OCI-LY1 (cell line): ENCODE measurements around the gene MOK.

ENCODE experiments used
- H2AFZ ChIP-seq: fragments of 200-600 bp; sonication (generic), shearing (Covaris generic); 2 replicates; pipeline ENCODE4 v1.6.0; 2014; ENCODE audit warnings: antibody characterized with exemption, mild to moderate bottlenecking, low read length
- H3F3A ChIP-seq: fragments of 200-600 bp; sonication (generic), shearing (Covaris generic); 2 replicates; pipeline ENCODE4 v1.6.0; 2014; ENCODE audit warnings: mild to moderate bottlenecking, antibody characterized with exemption, low read length, moderate library complexity; ENCODE audit not compliant: insufficient read depth
- H3K27ac ChIP-seq: fragments of 200-600 bp; sonication (generic); 2 replicates; pipeline ENCODE4 v1.5.1; 2014; ENCODE audit warnings: low read length, mixed run types, mild to moderate bottlenecking, low read depth; ENCODE audit not compliant: poor library complexity, severe bottlenecking
- H3K27me3 ChIP-seq: fragments of 200-600 bp; sonication (generic); 2 replicates; pipeline ENCODE4 v1.6.0; 2014; ENCODE audit warnings: antibody characterized with exemption, mild to moderate bottlenecking, low read length, moderate library complexity; ENCODE audit not compliant: insufficient read depth
- H3K36me3 ChIP-seq: fragments of 200-600 bp; sonication (generic); 2 replicates; pipeline ENCODE4 v1.6.1; 2014; ENCODE audit warnings: mild to moderate bottlenecking, antibody characterized with exemption, low read length, moderate library complexity, mixed read lengths; ENCODE audit not compliant: insufficient read depth
- H3K4me1 ChIP-seq: fragments of 200-600 bp; sonication (generic); 2 replicates; pipeline ENCODE4 v1.5.1; 2014; ENCODE audit warnings: mild to moderate bottlenecking, low read length, moderate library complexity; ENCODE audit not compliant: insufficient read depth, severe bottlenecking
- H3K4me2 ChIP-seq: fragments of 200-600 bp; sonication (generic), shearing (Covaris generic); 2 replicates; pipeline ENCODE4 v1.6.1; 2014; ENCODE audit warnings: low read length
- H3K4me3 ChIP-seq: fragments of 200-600 bp; sonication (generic); 2 replicates; pipeline ENCODE4 v1.5.1; 2014; ENCODE audit warnings: low read length, low read depth, mild to moderate bottlenecking, mixed read lengths; ENCODE audit not compliant: poor library complexity, severe bottlenecking
- H3K79me2 ChIP-seq: fragments of 200-600 bp; shearing (Covaris generic); 2 replicates; pipeline ENCODE4 v1.6.1; 2016; ENCODE audit warnings: mixed run types, low read length, mixed read lengths; ENCODE audit not compliant: insufficient read depth
- H3K9ac ChIP-seq: fragments of 200-600 bp; sonication (generic), shearing (Covaris generic); 2 replicates; pipeline ENCODE4 v1.6.1; 2014; ENCODE audit warnings: mild to moderate bottlenecking, low read length, mixed read lengths
- H3K9me2 ChIP-seq: fragments of 200-600 bp; sonication (generic), shearing (Covaris generic); 2 replicates; pipeline ENCODE4 v1.6.1; 2014; ENCODE audit warnings: low read depth, mild to moderate bottlenecking, low read length, mixed read lengths
- H3K9me3 ChIP-seq: fragments of 200-600 bp; shearing (Covaris generic); 2 replicates; pipeline ENCODE4 v1.6.1; 2014; ENCODE audit warnings: low read length, mixed read lengths
- H4K20me1 ChIP-seq: fragments of 200-600 bp; sonication (generic), shearing (Covaris generic); 2 replicates; pipeline ENCODE4 v1.6.0; 2016; ENCODE audit warnings: mild to moderate bottlenecking, low read length; ENCODE audit not compliant: insufficient read depth
- CTCF ChIP-seq: fragments of 200-600 bp; sonication (generic), shearing (Covaris generic); IDR thresholded peaks from 2 replicates; pipeline ENCODE4 v1.5.1; 2017; ENCODE audit warnings: mild to moderate bottlenecking, antibody characterized with exemption, low read length, moderate library complexity, mixed read lengths
- EZH2 ChIP-seq: fragments of 200-600 bp; sonication (generic), shearing (Covaris generic); IDR thresholded peaks from 2 replicates; pipeline ENCODE4 v1.8.0; 2017; ENCODE audit warnings: borderline replicate concordance, mixed run types, mild to moderate bottlenecking, antibody characterized with exemption, low read length, moderate library complexity, mixed read lengths

Gene MOK

GRCh38 chr14:102197317-102197853 is 107.6 kb downstream of the MOK start:
- no peak for TF ChIP-seq EZH2
- no peak for TF ChIP-seq CTCF
- H3K27me3 ChIP-seq, result no peaks in the 10 kb centered on the region
- H3K4me3 ChIP-seq, result no peak overlapping the region
- no peaks in the 10 kb centered on the region for H3K9me3 ChIP-seq
- H3K36me3 ChIP-seq, result peaks cover 15% of the 10 kb centered on the region; the same call in 1 of the 2 replicates
- no peak overlapping the region for H2AFZ ChIP-seq
- H3K4me2 ChIP-seq, result no peak overlapping the region
- no peak overlapping the region for H3K27ac ChIP-seq
- H3K4me1 ChIP-seq, result peaks cover 41% of the 10 kb centered on the region
- H3K9me2 ChIP-seq, result no peaks in the 10 kb centered on the region
- no peaks in the 10 kb centered on the region for H4K20me1 ChIP-seq
- H3K79me2 ChIP-seq, result no peaks in the 10 kb centered on the region; the same call in 1 of the 2 replicates
- no peak overlapping the region for H3K9ac ChIP-seq
- H3F3A ChIP-seq, result no peaks in the 10 kb centered on the region

- no peaks in the 10 kb centered on the region for H3K27me3 ChIP-seq
- no peaks in the 10 kb centered on the region for H3F3A ChIP-seq
- no peaks in the 10 kb centered on the region for H3K9me3 ChIP-seq
- no peak overlapping the region for H3K27ac ChIP-seq
- peaks cover 15% of the 10 kb centered on the region; the same call in 1 of the 2 replicates for H3K36me3 ChIP-seq
- H3K4me1 ChIP-seq, result peaks cover 36% of the 10 kb centered on the region
- no peaks in the 10 kb centered on the region for H4K20me1 ChIP-seq
- no peak overlapping the region for H3K4me3 ChIP-seq
- H3K4me2 ChIP-seq, result no peak overlapping the region
- no peak for TF ChIP-seq EZH2
- no peak for TF ChIP-seq CTCF
- no peaks in the 10 kb centered on the region; the same call in 1 of the 2 replicates for H3K79me2 ChIP-seq
- H3K9me2 ChIP-seq, result no peaks in the 10 kb centered on the region
- H2AFZ ChIP-seq, result no peak overlapping the region
- no peak overlapping the region for H3K9ac ChIP-seq
Observed at GRCh38 chr14:102196902-102197230, 108.1 kb downstream of the MOK start.

- Histone ChIP-seq H3K4me3 (no peak overlapping the region), H3K79me2 (no peaks in the 10 kb centered on the region; the same call in 1 of the 2 replicates), H3F3A (no peaks in the 10 kb centered on the region), H4K20me1 (no peaks in the 10 kb centered on the region), H3K27ac (no peak overlapping the region), H3K9ac (no peak overlapping the region), H3K27me3 (no peaks in the 10 kb centered on the region), H3K9me3 (no peaks in the 10 kb centered on the region), H3K9me2 (no peaks in the 10 kb centered on the region), H3K36me3 (peaks cover 15% of the 10 kb centered on the region; the same call in 1 of the 2 replicates), H3K4me1 (peaks cover 36% of the 10 kb centered on the region), H3K4me2 (no peak overlapping the region), H2AFZ (no peak overlapping the region)
- TF ChIP-seq EZH2 (no peak), CTCF (no peak)
Observed at GRCh38 chr14:102196039-102196901, 108.7 kb downstream of the MOK start.
